A549 (cell line): ENCODE results near the gene SMCO2.

Experiments used
- CTCF ChIP-seq: fragments of >200 bp; sonication (Bioruptor Twin); formaldehyde crosslinking; IDR thresholded peaks from 3 replicates; pipeline ENCODE4 v1.5.1; 2016
- EHMT2 ChIP-seq: fragments of 200-600 bp; sonication (generic); IDR thresholded peaks from 2 replicates; pipeline ENCODE4 v1.6.1; 2016; ENCODE audit warnings: antibody characterized with exemption, low read depth, mild to moderate bottlenecking, moderate library complexity
- EP300 ChIP-seq, 2 experiments: fragments of >200 bp; sonication (Bioruptor Twin); formaldehyde crosslinking; IDR thresholded peaks; 2 replicates in 1 of 2; 3 replicates in 1 of 2; pipeline ENCODE4 v1.6.1; 2016 to 2017
- JUNB ChIP-seq: fragments of >200 bp; sonication (Bioruptor Twin); formaldehyde crosslinking; IDR thresholded peaks from 2 replicates; pipeline ENCODE4 v1.6.1; 2016
- MAZ ChIP-seq: fragments of 150-350 bp; IDR thresholded peaks from 2 replicates; pipeline ENCODE4 v1.6.1; 2014; ENCODE audit warnings: antibody characterized with exemption, low read depth, low read length, borderline replicate concordance
- NFE2L2 ChIP-seq: fragments of 150-350 bp; conservative IDR thresholded peaks from 2 replicates; pipeline ENCODE4 v1.6.1; 2014; ENCODE audit warnings: low read length
- POLR2AphosphoS2 ChIP-seq: conservative IDR thresholded peaks from 2 replicates; pipeline ENCODE4 v1.6.1; 2012; ENCODE audit warnings: low read length, improper control_type of control experiment, inconsistent platforms
- RARB ChIP-seq: fragments of 250-450 bp; sonication (Bioruptor Pico); IDR thresholded peaks from 2 replicates; pipeline ENCODE4 v1.8.0; 2021; ENCODE audit warnings: mild to moderate bottlenecking, moderate library complexity
- TF ChIP-seq, protein P1 (sequence below): IDR thresholded peaks from 2 replicates; pipeline ENCODE4 v1.6.1; 2012

- no peak for TF ChIP-seq MAZ
- TF ChIP-seq CTCF, result no peak
- no peak for TF ChIP-seq NFE2L2
- TF ChIP-seq EP300 (IDR thresholded peaks at IDR 0.05), result no peak
- TF ChIP-seq, protein P1, sequence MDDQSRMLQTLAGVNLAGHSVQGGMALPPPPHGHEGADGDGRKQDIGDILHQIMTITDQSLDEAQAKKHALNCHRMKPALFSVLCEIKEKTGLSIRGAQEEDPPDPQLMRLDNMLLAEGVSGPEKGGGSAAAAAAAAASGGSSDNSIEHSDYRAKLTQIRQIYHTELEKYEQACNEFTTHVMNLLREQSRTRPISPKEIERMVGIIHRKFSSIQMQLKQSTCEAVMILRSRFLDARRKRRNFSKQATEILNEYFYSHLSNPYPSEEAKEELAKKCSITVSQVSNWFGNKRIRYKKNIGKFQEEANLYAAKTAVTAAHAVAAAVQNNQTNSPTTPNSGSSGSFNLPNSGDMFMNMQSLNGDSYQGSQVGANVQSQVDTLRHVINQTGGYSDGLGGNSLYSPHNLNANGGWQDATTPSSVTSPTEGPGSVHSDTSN, result no peak
- TF ChIP-seq RARB (CRISPR knock-in tag), result no peak
- TF ChIP-seq EHMT2, result no peak
- no peak for TF ChIP-seq JUNB
- TF ChIP-seq POLR2AphosphoS2, result no peak
Measured at GRCh38 chr12:27469176-27469736, 22.7 kb downstream of the SMCO2 start.
